Hepatocyte (in vitro differentiated cells): ENCODE measurements around the gene AQP1. TPM values are rescaled to one million over a fixed set of nuclear protein-coding genes. Genes with fewer than 3 reads are reported as not detected.

Experiments used
- DNase-seq: peaks from one replicate; pipeline ENCODE4 v3.0.0-alpha.2; 2016; ENCODE audit warnings: low spot score
- H2AFZ ChIP-seq: fragments of 200-600 bp; sonication (generic); 2 replicates; pipeline ENCODE4 v1.6.0; 2016; ENCODE audit warnings: antibody characterized with exemption, mild to moderate bottlenecking
- H3K27ac ChIP-seq: fragments of 200-600 bp; sonication (generic); 2 replicates; pipeline ENCODE4 v1.5.1; 2016; ENCODE audit warnings: mild to moderate bottlenecking
- H3K27me3 ChIP-seq: fragments of 200-600 bp; sonication (generic); 2 replicates; pipeline ENCODE4 v1.6.1; 2016
- H3K36me3 ChIP-seq: fragments of 200-600 bp; sonication (generic); replicated peaks from 2 replicates; pipeline ENCODE4 v1.5.1; 2016; ENCODE audit warnings: low read depth; ENCODE audit not compliant: insufficient read depth
- H3K4me1 ChIP-seq: fragments of 200-600 bp; sonication (generic); 2 replicates; pipeline ENCODE4 v1.5.1; 2016; ENCODE audit warnings: mild to moderate bottlenecking, moderate library complexity; ENCODE audit not compliant: insufficient read depth
- H3K4me2 ChIP-seq: fragments of 200-600 bp; sonication (generic); 2 replicates; pipeline ENCODE4 v1.6.0; 2016
- H3K4me3 ChIP-seq: fragments of 200-600 bp; sonication (generic); 2 replicates; pipeline ENCODE4 v1.5.1; 2016; ENCODE audit warnings: mild to moderate bottlenecking
- H3K79me2 ChIP-seq: fragments of 200-600 bp; sonication (generic); 2 replicates; pipeline ENCODE4 v1.6.0; 2017; ENCODE audit warnings: mild to moderate bottlenecking
- H3K9me2 ChIP-seq: fragments of 200-600 bp; sonication (generic); replicated peaks from 2 replicates; pipeline ENCODE4 v1.6.0; 2017; ENCODE audit warnings: mild to moderate bottlenecking; ENCODE audit not compliant: insufficient read depth
- H3K9me3 ChIP-seq: fragments of 200-600 bp; sonication (generic); 2 replicates; pipeline ENCODE4 v1.5.1; 2016; ENCODE audit warnings: low read depth, mild to moderate bottlenecking
- H4K20me1 ChIP-seq: fragments of 200-600 bp; sonication (generic); 2 replicates; pipeline ENCODE4 v1.6.0; 2016; ENCODE audit warnings: mild to moderate bottlenecking; ENCODE audit not compliant: insufficient read depth, poor library complexity, severe bottlenecking
- EZH2 ChIP-seq: fragments of 200-600 bp; sonication (generic); IDR thresholded peaks from 2 replicates; pipeline ENCODE4 v1.6.1; 2016; ENCODE audit warnings: antibody characterized with exemption, mild to moderate bottlenecking, borderline replicate concordance
- EZH2phosphoT487 ChIP-seq: fragments of 200-600 bp; sonication (generic); IDR thresholded peaks from one replicate; pipeline ENCODE4 v1.6.1; 2018; ENCODE audit warnings: antibody characterized with exemption, mild to moderate bottlenecking, low read depth, moderate library complexity; ENCODE audit not compliant: unreplicated experiment, severe bottlenecking
- WGBS: methylation state at CpG from one replicate; pipeline ENCODE4 v1.1.6; 2016; ENCODE audit warnings: low lambda C conversion rate; ENCODE audit errors: missing lambda C conversion rate; 5-methylcytosine and 5-hydroxymethylcytosine counted together
- polyA plus RNA-seq: library from polyadenylated mRNA; unstranded; fragments of >200 nt; fragmentation: Nextera tagmentation; extraction: Ambion mirVana; gene quantifications from 2 replicates; pipeline ENCODE4 v1.2.1, GENCODE V29; 2016
- total RNA-seq: library from RNA; depleted of rRNA; stranded (reverse); fragments of >200 nt; gene quantifications from 2 replicates; pipeline ENCODE4 v1.2.3, GENCODE V29; 2014
- TF ChIP-seq, protein P1 (sequence below): fragments of 200-600 bp; sonication (generic); IDR thresholded peaks from 2 replicates; pipeline ENCODE4 v1.5.1; 2016; ENCODE audit warnings: antibody characterized with exemption, mild to moderate bottlenecking; ENCODE audit not compliant: poor library complexity

AQP1 gene
- total and polyA plus RNA-seq, 2 experiments from 2014 or later, result 124 to 183 TPM

DNA sequence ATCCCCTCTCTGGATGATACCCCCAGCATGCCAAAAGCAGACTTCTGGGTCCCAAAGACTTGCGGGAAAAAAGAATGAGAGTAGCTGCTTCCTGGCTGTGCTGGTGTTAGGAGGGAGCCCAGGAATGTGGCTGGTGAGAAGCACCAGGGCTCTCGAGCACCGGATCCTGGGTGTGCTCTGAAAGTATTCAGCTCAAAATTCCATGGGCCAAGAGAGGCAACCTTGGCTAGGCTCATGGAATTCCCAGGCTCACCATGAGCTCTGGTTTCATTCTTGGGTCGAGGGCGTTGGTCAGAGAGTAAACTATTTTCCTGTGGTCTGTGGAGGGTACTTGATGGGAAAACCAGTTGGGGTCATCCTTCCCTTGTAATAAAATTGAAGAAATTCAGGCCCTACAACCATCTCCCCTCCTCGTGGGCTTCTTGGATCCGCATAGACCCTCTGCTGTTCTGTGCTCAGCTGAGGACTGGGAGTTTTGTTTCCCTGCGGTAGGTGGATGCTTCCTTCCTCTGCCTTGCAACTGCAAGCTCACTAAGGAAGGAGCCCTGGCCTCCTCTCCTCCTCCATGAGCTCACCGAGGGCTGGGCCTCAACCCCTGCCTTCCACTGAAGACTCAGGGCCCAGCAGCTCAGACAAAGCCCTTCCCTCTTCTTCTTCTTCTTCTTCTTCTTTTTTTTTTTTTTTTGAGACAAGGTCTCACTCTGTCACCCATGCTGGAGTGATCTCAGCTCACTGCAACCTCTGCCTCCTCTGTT lies 34.5 kb upstream of the AQP1 start:
- Histone ChIP-seq H3K36me3 (no peaks in the 10 kb centered on the region), H3K9me3 (no peaks in the 10 kb centered on the region), H3K4me3 (no peak overlapping the region), H3K4me1 (peaks cover 14% of the 10 kb centered on the region), H2AFZ (no peak overlapping the region), H3K4me2 (no peak overlapping the region), H3K9me2 (no peaks in the 10 kb centered on the region), H3K79me2 (no peaks in the 10 kb centered on the region), H3K27me3 (no peaks in the 10 kb centered on the region), H4K20me1 (no peaks in the 10 kb centered on the region), H3K27ac (no peak overlapping the region)
- TF ChIP-seq, protein P1, sequence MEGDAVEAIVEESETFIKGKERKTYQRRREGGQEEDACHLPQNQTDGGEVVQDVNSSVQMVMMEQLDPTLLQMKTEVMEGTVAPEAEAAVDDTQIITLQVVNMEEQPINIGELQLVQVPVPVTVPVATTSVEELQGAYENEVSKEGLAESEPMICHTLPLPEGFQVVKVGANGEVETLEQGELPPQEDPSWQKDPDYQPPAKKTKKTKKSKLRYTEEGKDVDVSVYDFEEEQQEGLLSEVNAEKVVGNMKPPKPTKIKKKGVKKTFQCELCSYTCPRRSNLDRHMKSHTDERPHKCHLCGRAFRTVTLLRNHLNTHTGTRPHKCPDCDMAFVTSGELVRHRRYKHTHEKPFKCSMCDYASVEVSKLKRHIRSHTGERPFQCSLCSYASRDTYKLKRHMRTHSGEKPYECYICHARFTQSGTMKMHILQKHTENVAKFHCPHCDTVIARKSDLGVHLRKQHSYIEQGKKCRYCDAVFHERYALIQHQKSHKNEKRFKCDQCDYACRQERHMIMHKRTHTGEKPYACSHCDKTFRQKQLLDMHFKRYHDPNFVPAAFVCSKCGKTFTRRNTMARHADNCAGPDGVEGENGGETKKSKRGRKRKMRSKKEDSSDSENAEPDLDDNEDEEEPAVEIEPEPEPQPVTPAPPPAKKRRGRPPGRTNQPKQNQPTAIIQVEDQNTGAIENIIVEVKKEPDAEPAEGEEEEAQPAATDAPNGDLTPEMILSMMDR, result no peak
- TF ChIP-seq EZH2, result no peak
- TF ChIP-seq EZH2phosphoT487, result no peak
- no peak for DNase-seq
- WGBS, result 79% methylated on average over 9 of the region's 9 CpGs

DNA sequence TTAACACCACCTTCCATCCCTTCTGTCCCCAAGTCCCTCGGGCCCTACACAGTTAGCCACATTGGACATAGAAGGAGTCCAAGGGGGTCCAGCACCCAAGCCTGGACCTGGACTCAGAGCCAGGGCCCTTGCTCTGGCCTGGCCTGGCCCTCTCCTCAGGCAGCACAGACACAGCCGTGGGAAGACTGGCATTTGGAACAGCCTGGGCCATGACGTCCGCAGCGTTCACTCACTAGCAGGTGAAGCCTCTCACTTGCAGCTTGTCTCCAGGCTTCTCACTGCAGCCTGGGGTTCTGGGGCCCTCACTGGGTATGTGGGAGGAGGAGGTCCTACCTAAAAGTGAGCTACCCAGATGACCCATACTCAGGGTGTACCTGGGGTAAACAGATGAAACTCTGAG lies 33.7 kb upstream of the AQP1 start:
- no peaks in the 10 kb centered on the region for H3K9me3 ChIP-seq
- no peak overlapping the region for H2AFZ ChIP-seq
- no peak overlapping the region for H3K4me2 ChIP-seq
- H3K79me2 ChIP-seq, result no peaks in the 10 kb centered on the region
- TF ChIP-seq EZH2phosphoT487 (no peak), EZH2 (no peak)
- TF ChIP-seq, protein P1, result no peak
- no peaks in the 10 kb centered on the region for H4K20me1 ChIP-seq
- H3K4me3 ChIP-seq, result no peak overlapping the region
- peaks cover 14% of the 10 kb centered on the region for H3K4me1 ChIP-seq
- H3K9me2 ChIP-seq, result no peaks in the 10 kb centered on the region
- WGBS, result 85% methylated on average over 5 of the region's 5 CpGs
- no peaks in the 10 kb centered on the region for H3K27me3 ChIP-seq
- no peak overlapping the region for H3K27ac ChIP-seq
- H3K36me3 ChIP-seq, result no peaks in the 10 kb centered on the region
- DNase-seq, result no peak

DNA sequence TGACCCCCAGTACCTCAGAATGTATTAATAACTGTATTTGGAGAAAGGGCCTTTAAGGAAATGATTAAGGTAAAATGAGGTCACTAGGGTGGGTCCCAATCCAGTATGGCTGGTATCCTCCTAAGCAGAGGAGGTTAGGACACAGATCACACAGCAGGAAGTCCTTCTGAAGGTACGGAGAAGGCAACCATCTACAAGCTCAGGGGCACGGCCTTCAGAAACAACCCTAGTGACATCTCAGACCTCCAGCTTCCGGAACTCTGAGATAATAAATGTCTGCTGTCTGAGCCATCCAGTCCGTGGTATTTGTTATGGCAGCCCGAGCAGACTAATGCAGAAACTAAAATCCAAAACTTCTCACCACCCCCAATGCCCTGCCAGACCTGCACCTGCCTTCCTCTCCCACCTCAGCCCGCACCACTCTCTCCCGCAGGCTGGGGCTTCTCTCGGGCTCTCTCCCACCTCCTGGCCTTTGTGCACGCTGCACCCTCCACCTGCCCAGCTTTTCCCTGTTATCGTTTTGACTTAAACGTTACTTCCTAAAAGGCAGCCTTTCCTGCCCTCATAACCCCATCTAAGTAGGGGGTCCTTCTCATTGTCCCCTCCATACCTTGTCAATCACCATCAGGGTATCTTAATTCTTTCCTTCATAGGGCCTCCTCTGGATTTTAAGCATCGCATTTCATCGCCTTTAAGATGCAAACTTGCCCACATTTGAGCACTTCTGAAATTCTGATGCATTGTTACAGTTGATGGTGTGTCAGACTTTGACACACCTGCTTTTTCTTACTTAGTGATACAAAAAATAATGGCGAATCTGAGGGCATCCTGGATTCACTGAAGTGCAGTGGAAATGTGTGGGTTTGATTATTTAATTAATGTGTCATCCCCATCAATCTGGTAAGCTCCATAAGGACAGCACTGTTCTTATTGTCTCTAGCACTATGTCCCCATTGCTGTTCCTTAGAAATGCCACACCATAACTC lies 32.2 kb upstream of the AQP1 start:
- no peak overlapping the region for H3K4me3 ChIP-seq
- no peaks in the 10 kb centered on the region for H4K20me1 ChIP-seq
- H3K4me1 ChIP-seq, result peaks cover 14% of the 10 kb centered on the region
- H3K4me2 ChIP-seq, result no peak overlapping the region
- no peak for DNase-seq
- H3K27ac ChIP-seq, result no peak overlapping the region
- H3K27me3 ChIP-seq, result no peaks in the 10 kb centered on the region
- no peaks in the 10 kb centered on the region for H3K9me2 ChIP-seq
- no peaks in the 10 kb centered on the region for H3K36me3 ChIP-seq
- no peak overlapping the region for H2AFZ ChIP-seq
- H3K79me2 ChIP-seq, result no peaks in the 10 kb centered on the region
- 59% methylated on average over 14 of the region's 14 CpGs for whole genome bisulfite sequencing
- H3K9me3 ChIP-seq, result no peaks in the 10 kb centered on the region
- TF ChIP-seq EZH2 (no peak), EZH2phosphoT487 (no peak)
- TF ChIP-seq, protein P1, result no peak
